ENCODE results near the gene WDR33.
"Not testable (repeated sequence)": the region's sequence is repeated elsewhere in the genome, so short reads cannot be mapped to it uniquely, and the experiment has no call there.

Gene WDR33

GRCh38 chr2:127770534-127770933 lies 40.4 kb downstream of the WDR33 start:
- peak overlapping the region; percentile 80 for H3K27ac ChIP-seq

GRCh38 chr2:127769587-127769986 lies 41.4 kb downstream of the WDR33 start:
- H3K27ac ChIP-seq = peak overlapping the region; percentile 44

More at GRCh38 chr2:127770534-127770933, 40.4 kb downstream of the WDR33 start:
- not testable (repeated sequence) for DNase-seq (ENCODE audit: low read depth, low spot score)

GRCh38 chr2:127768775-127769479 lies 42.0 kb downstream of the WDR33 start:
- H3K27ac ChIP-seq = peak overlapping the region; percentile 44

More at GRCh38 chr2:127769587-127769986, 41.4 kb downstream of the WDR33 start:
- DNase-seq (ENCODE audit: low read depth, low spot score) = no peak

GRCh38 chr2:127763776-127764175 lies 47.2 kb downstream of the WDR33 start:
- H3K27ac ChIP-seq = no peak overlapping the region
- no peak for DNase-seq (ENCODE audit: low read depth, low spot score)

More at GRCh38 chr2:127768775-127769479, 42.0 kb downstream of the WDR33 start:
- DNase-seq (ENCODE audit: low read depth, low spot score) = no peak

- H3K27ac ChIP-seq = no peak overlapping the region
- DNase-seq (ENCODE audit: low read depth, low spot score) = no peak
Observed at GRCh38 chr2:127762846-127763245, 48.1 kb downstream of the WDR33 start.

GRCh38 chr2:127762441-127762840 lies 48.5 kb downstream of the WDR33 start:
- H3K27ac ChIP-seq = no peak overlapping the region
- no peak for DNase-seq (ENCODE audit: low read depth, low spot score)

- H3K27ac ChIP-seq = no peak overlapping the region
- no peak for DNase-seq (ENCODE audit: low read depth, low spot score)
Observed at GRCh38 chr2:127759931-127760330, 51.0 kb downstream of the WDR33 start.

- DNase-seq (ENCODE audit: low read depth, low spot score) = no peak
Observed at GRCh38 chr2:127754186-127754585, 56.8 kb downstream of the WDR33 start.

GRCh38 chr2:127753374-127753773 lies 57.6 kb downstream of the WDR33 start:
- DNase-seq (ENCODE audit: low read depth, low spot score) = no peak

More at GRCh38 chr2:127754186-127754585, 56.8 kb downstream of the WDR33 start:
- peak overlapping the region; percentile 19 for H3K27ac ChIP-seq

GRCh38 chr2:127749537-127749936 lies 61.4 kb downstream of the WDR33 start:
- not testable (repeated sequence) for DNase-seq (ENCODE audit: low read depth, low spot score)

More at GRCh38 chr2:127753374-127753773, 57.6 kb downstream of the WDR33 start:
- H3K27ac ChIP-seq = peak overlapping the region; percentile 19

GRCh38 chr2:127747621-127748020 lies 63.4 kb downstream of the WDR33 start:
- DNase-seq (ENCODE audit: low read depth, low spot score) = no peak
- no peak overlapping the region for H3K27ac ChIP-seq

More at GRCh38 chr2:127749537-127749936, 61.4 kb downstream of the WDR33 start:
- H3K27ac ChIP-seq = peak overlapping the region; percentile 59

GRCh38 chr2:127743477-127744026 lies 67.4 kb downstream of the WDR33 start:
- no peak overlapping the region for H3K27ac ChIP-seq
- no peak for DNase-seq (ENCODE audit: low read depth, low spot score)

GRCh38 chr2:127740665-127741288 lies 70.2 kb downstream of the WDR33 start:
- no peak for DNase-seq (ENCODE audit: low read depth, low spot score)
- H3K27ac ChIP-seq = no peak overlapping the region

GRCh38 chr2:127739800-127740199 lies 71.2 kb downstream of the WDR33 start:
- no peak for DNase-seq (ENCODE audit: low read depth, low spot score)
- no peak overlapping the region for H3K27ac ChIP-seq

- no peak overlapping the region for H3K27ac ChIP-seq
Observed at GRCh38 chr2:127737892-127738291, 73.1 kb downstream of the WDR33 start.

GRCh38 chr2:127735537-127736399 lies 75.2 kb downstream of the WDR33 start:
- DNase-seq (ENCODE audit: low read depth, low spot score) = no peak
- peak overlapping the region; percentile 54 for H3K27ac ChIP-seq

More at GRCh38 chr2:127737892-127738291, 73.1 kb downstream of the WDR33 start:
- no peak for DNase-seq (ENCODE audit: low read depth, low spot score)

GRCh38 chr2:127735044-127735443 lies 75.9 kb downstream of the WDR33 start:
- H3K27ac ChIP-seq = no peak overlapping the region
- DNase-seq (ENCODE audit: low read depth, low spot score) = no peak

GRCh38 chr2:127733816-127734537 lies 77.0 kb downstream of the WDR33 start:
- no peak overlapping the region for H3K27ac ChIP-seq
- no peak for DNase-seq (ENCODE audit: low read depth, low spot score)

- no peak overlapping the region for H3K27ac ChIP-seq
- no peak for DNase-seq (ENCODE audit: low read depth, low spot score)
Observed at GRCh38 chr2:127733113-127733815, 77.7 kb downstream of the WDR33 start.

Measured in epithelial cell of prostate (primary cell).